ENCODE data around the gene PLXNC1. TPM values are rescaled to one million over a fixed set of nuclear protein-coding genes. Genes with fewer than 3 reads are reported as not detected.
"Not testable (repeated sequence)": the region's sequence is repeated elsewhere in the genome, so short reads cannot be mapped to it uniquely, and the experiment has no call there.

The PLXNC1 gene
- total and polyA plus RNA-seq, 8 donors: 7.3 to 55.9 (median 11.1) TPM

DNA sequence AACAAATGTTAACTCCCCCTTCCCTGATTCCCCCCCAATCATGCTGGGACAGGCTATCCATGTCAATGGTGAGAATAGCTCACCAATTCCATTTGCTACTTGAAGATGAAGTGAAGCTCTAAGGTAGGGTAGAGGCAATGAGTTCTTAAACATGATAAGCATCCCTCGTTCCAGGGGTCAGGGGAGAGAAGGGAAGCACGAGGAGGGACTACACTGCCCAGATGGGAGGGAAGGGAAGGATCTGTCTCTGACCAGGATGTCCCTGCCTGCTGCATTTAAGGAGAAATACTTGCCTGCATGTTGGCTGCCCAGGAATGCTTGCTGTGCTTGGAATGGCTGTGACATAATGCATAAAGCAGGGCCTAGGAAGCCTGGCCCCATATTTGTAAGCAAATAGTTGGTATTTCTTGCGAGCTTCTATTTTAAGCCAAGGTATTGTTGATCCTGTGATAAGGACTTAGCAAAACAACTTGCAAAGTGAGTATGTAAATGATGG lies 156.2 kb downstream of the PLXNC1 start:
- Histone ChIP-seq H3K36me3 (peaks cover 0 to 84% of the 10 kb centered on the region in 2 donors), H3K4me3 (no peak overlapping the region), H3K27me3 (no peaks in the 10 kb centered on the region), H3K4me1 (peaks cover 4 to 14% of the 10 kb centered on the region in 2 donors), H3K9me3 (no peaks in the 10 kb centered on the region), H3K27ac (no peak overlapping the region)
- DNase-seq: no peak
- peak; percentile 77 for ATAC-seq
- intact Hi-C loops (cut with DNase I): no loop called here
- TF ChIP-seq, protein P1, sequence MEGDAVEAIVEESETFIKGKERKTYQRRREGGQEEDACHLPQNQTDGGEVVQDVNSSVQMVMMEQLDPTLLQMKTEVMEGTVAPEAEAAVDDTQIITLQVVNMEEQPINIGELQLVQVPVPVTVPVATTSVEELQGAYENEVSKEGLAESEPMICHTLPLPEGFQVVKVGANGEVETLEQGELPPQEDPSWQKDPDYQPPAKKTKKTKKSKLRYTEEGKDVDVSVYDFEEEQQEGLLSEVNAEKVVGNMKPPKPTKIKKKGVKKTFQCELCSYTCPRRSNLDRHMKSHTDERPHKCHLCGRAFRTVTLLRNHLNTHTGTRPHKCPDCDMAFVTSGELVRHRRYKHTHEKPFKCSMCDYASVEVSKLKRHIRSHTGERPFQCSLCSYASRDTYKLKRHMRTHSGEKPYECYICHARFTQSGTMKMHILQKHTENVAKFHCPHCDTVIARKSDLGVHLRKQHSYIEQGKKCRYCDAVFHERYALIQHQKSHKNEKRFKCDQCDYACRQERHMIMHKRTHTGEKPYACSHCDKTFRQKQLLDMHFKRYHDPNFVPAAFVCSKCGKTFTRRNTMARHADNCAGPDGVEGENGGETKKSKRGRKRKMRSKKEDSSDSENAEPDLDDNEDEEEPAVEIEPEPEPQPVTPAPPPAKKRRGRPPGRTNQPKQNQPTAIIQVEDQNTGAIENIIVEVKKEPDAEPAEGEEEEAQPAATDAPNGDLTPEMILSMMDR (IDR thresholded peaks at IDR 0.05): no peak

DNA sequence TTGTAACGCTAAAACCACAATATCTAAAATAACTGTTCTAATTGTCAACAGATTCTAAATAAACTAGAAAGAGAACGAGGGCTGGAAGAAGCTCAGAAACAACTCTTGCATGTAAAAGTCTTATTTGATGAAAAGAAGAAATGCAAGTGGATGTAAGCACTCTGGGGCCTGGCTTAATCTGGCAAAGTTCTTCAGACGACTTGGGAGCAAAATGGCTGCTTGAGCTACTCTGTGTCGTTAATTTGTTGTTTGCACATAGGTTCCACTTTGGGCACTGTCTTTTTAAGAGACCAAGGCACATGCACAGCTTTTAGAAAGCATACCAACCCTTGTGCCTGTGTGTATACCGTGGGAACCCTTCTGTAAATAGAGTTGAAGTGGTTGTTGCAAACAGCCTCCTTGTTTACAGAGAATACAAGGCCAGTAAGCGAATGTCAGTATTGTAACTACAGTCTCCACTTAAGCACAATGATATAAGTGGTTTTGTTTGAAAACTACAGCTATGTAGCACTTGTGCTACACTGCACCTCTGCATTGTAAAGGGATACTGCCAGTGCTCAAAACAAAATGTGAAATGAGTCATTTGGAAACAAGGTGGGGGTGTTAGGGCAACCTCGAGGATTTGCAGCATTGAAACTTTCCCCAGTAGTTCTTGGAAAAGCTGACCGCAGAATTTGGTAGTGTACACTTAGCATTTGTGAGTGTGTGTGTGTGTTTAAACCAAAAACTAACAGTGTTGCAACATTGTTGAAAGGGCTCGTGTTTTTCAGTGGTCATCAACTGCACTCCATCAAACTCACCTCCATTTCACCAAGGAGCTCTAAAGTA lies 157.0 kb downstream of the PLXNC1 start:
- no peak overlapping the region for H3K4me3 ChIP-seq
- intact Hi-C loops (cut with DNase I): no loop called here
- peak; percentile 90 for ATAC-seq
- peak overlapping the region; percentile 29 to 58 for H3K27ac ChIP-seq
- H3K4me1 ChIP-seq: peaks cover 4 to 14% of the 10 kb centered on the region in 2 donors
- H3K9me3 ChIP-seq: no peaks in the 10 kb centered on the region
- H3K27me3 ChIP-seq: no peaks in the 10 kb centered on the region
- TF ChIP-seq, protein P1 (IDR thresholded peaks at IDR 0.05): no peak
- DNase-seq: peak in 1 of 4 donors; percentile 36
- peaks cover 0 to 76% of the 10 kb centered on the region in 2 donors for H3K36me3 ChIP-seq

DNA sequence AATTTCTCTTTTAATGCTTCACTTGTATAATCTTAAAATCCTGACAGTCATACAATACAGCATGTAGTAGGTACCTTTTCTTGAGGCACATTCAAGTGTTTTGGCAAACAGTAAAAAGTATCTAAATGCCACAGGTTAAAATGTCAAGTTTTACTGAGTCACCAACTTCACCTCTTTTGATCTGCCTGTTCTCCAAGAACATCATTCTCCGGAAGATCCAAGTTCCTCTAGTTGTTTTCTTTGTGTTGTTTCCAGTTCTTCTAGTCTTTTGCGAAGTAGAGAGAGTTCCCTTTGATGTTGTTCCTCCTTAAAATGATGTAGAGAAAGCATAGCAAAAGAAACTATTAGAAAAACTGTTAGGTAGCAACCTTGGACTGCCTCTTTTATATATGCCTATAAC lies 160.2 kb downstream of the PLXNC1 start:
- TF ChIP-seq, protein P1 (IDR thresholded peaks at IDR 0.05): no peak
- intact Hi-C loops (cut with DNase I): no loop called here
- Histone ChIP-seq H3K4me3 (no peak overlapping the region), H3K9me3 (no peaks in the 10 kb centered on the region), H3K4me1 (peaks cover 4 to 14% of the 10 kb centered on the region in 2 donors), H3K27ac (no peak overlapping the region), H3K27me3 (no peaks in the 10 kb centered on the region), H3K36me3 (peaks cover 0 to 48% of the 10 kb centered on the region in 2 donors)
- ATAC-seq: peak; percentile 52
- DNase-seq: no peak

DNA sequence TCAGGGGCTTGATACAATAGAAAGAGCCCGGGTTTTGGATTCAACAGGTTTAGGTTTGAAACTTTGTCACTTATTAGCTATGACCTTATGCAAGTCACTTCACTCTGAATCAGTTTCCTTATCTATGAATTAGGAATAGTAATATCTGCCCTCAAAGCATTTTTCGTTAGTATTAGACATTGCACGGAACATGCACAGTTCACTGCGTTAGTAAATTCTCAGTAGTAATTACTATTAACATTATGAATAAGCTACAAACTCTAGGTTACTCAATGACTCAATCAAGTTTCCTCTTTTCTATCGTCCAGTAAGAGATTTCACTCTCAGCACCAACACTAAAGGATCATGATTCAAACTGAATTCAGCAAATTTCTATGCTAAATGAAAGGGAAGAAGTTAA lies 161.0 kb downstream of the PLXNC1 start:
- DNase-seq: no peak
- no peaks in the 10 kb centered on the region for H3K27me3 ChIP-seq
- H3K9me3 ChIP-seq: no peaks in the 10 kb centered on the region
- intact Hi-C loops (cut with DNase I): no loop called here
- H3K4me3 ChIP-seq: no peak overlapping the region
- peaks cover 0 to 40% of the 10 kb centered on the region in 2 donors for H3K36me3 ChIP-seq
- ATAC-seq: no peak
- TF ChIP-seq, protein P1 (IDR thresholded peaks at IDR 0.05): no peak
- peaks cover 4 to 11% of the 10 kb centered on the region in 2 donors for H3K4me1 ChIP-seq
- H3K27ac ChIP-seq: no peak overlapping the region

DNA sequence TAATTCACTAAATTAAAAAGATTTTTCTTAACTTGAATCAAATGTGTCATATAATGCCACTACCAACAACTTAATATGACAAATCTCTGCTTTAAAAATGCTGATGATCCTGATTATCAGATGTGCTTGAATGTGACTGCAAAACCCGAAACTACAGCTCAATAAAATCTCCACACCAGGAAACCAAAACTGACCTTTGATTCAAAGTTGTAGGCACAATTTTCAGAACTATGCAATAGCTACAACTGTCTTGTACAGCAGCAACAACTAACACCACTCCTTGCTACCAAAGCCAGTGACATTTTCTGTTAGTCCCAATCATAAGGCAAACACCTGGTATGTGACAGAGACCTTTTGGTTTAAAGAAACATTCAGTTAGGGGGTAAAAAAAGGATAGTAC lies 164.0 kb downstream of the PLXNC1 start:
- Histone ChIP-seq H3K9me3 (peaks cover 0 to 5% of the 10 kb centered on the region in 2 donors), H3K4me1 (no peaks in the 10 kb centered on the region), H3K27me3 (no peaks in the 10 kb centered on the region), H3K4me3 (no peak overlapping the region), H3K27ac (no peak overlapping the region), H3K36me3 (peaks cover 0 to 11% of the 10 kb centered on the region in 2 donors)
- DNase-seq (no peak), ATAC-seq (no peak)
- TF ChIP-seq, protein P1 (IDR thresholded peaks at IDR 0.05): no peak
- intact Hi-C loops (cut with DNase I): no loop called here

DNA sequence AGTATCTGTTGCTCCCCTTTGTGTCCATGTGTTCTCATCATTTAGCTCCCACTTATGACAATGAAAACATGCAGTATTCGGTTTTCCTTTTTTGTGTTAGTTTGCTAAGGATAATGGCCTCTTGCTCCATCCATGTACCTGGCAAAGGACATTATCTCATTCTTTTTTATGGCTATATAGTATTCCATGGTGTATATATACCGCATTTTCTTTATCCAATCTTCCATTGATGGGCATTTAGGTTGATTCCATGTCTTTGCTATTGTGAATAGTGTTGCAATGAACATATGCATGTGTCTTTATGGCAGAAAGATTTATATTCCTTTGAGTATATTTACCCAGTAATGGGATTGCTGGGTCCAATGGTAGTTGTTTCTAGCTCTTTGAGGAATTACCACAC lies 168.2 kb downstream of the PLXNC1 start:
- Histone ChIP-seq H3K9me3 (peaks cover 0 to 34% of the 10 kb centered on the region in 2 donors), H3K36me3 (peaks cover 0 to 13% of the 10 kb centered on the region in 2 donors)
- DNase-seq; ATAC-seq; H3K4me1 ChIP-seq; H3K27me3 ChIP-seq; H3K27ac ChIP-seq; H3K4me3 ChIP-seq; intact Hi-C loops (cut with DNase I): not testable (repeated sequence)
